HL-60 (cell line): Measurements from ENCODE around the gene FBXL17.

Experiments used
- GABPA ChIP-seq: IDR thresholded peaks from 2 replicates; pipeline ENCODE4 v1.6.1; 2012; ENCODE audit warnings: low read depth
- POLR2AphosphoS5 ChIP-seq: IDR thresholded peaks from 2 replicates; pipeline ENCODE4 v1.6.1; 2012; ENCODE audit warnings: low read depth
- REST ChIP-seq: IDR thresholded peaks from 2 replicates; pipeline ENCODE4 v1.6.1; 2012; ENCODE audit warnings: low read depth; ENCODE audit not compliant: insufficient replicate concordance
- TF ChIP-seq, protein P1 (sequence below): IDR thresholded peaks from one replicate; pipeline ENCODE4 v1.5.1; 2011; ENCODE audit warnings: low read length, control low read depth, inconsistent platforms; ENCODE audit not compliant: insufficient read depth

DNA sequence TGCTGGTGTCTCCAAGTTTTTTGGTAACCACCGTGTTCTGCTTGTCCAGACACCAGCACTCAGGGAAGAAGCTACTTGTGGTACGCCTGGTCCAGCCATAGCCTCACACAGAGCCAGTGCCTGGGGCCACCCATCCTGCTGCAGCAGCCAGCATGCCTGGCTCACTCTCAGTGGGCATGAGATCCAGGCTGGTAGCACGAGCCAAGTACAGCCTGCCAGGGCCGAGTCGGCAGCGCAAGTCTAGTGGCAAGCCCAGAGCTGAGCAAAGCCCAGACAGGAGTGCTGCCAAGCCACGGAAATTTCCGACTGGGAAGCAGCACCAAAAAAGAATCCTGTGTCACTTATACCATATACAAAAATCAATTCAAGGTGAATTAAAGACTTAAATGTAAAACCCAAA, 36.3 kb upstream of the FBXL17 start:
- TF ChIP-seq, protein P1, sequence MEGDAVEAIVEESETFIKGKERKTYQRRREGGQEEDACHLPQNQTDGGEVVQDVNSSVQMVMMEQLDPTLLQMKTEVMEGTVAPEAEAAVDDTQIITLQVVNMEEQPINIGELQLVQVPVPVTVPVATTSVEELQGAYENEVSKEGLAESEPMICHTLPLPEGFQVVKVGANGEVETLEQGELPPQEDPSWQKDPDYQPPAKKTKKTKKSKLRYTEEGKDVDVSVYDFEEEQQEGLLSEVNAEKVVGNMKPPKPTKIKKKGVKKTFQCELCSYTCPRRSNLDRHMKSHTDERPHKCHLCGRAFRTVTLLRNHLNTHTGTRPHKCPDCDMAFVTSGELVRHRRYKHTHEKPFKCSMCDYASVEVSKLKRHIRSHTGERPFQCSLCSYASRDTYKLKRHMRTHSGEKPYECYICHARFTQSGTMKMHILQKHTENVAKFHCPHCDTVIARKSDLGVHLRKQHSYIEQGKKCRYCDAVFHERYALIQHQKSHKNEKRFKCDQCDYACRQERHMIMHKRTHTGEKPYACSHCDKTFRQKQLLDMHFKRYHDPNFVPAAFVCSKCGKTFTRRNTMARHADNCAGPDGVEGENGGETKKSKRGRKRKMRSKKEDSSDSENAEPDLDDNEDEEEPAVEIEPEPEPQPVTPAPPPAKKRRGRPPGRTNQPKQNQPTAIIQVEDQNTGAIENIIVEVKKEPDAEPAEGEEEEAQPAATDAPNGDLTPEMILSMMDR = no peak
- TF ChIP-seq POLR2AphosphoS5 (no peak), GABPA (no peak), REST (no peak)
